Activated CD8-positive, alpha-beta memory T cell treated with anti-CD3 and anti-CD28 coated beads, Interleukin-2, amount 50 U/mL, for 48 hours (primary cell): ENCODE data around the gene FAM43B.
A peak's percentile ranks its signal among the peaks of the same experiment; 100 is the strongest.

Experiments used
- DNase-seq: peaks from one replicate; pipeline ENCODE4 v3.0.0-alpha.2; 2020

FAM43B gene

GRCh38 chr1:20552728-20553445 lies 514 bp downstream of the FAM43B start:
- no peak for DNase-seq

- DNase-seq, result no peak
These were observed 2.8 kb downstream of the FAM43B start for GRCh38 chr1:20555025-20555757.

DNA sequence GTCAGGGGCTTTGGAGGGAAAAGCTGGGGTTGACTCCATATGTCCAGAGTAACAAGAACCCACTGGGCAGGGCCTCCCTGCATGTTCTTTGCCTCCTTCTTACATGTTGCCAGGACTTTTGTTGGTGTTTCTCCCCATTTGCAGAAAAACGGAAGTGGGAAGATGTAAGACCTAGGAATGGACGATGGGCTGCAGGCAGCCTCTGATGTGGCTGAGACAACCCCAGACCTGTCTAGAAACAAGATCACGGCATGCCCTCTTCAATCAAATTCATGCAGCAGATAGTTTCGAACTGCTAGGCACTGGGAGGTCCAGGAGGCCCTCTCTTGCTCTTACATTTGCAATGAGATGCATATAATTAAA lies 3.4 kb downstream of the FAM43B start:
- no peak for DNase-seq

DNA sequence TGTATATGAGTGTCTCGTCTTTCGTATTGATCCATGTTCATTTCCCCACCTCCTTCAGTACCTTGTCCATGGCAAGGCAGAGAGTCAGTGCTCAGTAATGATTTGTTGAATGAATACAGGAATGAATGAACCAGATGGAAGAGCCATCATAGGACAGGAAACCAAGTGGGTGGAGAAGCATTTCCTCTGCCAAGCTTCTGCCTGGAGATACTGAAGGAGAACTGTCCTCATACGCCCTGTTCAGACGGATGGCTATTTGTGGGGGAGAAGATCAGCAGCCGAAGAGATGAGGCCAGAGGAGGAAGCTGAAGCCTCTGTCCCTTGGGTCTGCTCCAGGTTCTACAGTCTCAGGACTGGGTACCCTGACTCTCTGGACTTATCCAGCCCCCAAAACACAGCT lies 5.8 kb downstream of the FAM43B start:
- no peak for DNase-seq

- DNase-seq, result no peak
These were observed 8.6 kb downstream of the FAM43B start for GRCh38 chr1:20560966-20561365.

GRCh38 chr1:20565234-20565633 lies 12.9 kb downstream of the FAM43B start:
- no peak for DNase-seq

- DNase-seq, result no peak
These were observed 17.2 kb downstream of the FAM43B start for GRCh38 chr1:20569523-20570098.

- DNase-seq, result no peak
These were observed 19.1 kb downstream of the FAM43B start for GRCh38 chr1:20571427-20571826.

DNA sequence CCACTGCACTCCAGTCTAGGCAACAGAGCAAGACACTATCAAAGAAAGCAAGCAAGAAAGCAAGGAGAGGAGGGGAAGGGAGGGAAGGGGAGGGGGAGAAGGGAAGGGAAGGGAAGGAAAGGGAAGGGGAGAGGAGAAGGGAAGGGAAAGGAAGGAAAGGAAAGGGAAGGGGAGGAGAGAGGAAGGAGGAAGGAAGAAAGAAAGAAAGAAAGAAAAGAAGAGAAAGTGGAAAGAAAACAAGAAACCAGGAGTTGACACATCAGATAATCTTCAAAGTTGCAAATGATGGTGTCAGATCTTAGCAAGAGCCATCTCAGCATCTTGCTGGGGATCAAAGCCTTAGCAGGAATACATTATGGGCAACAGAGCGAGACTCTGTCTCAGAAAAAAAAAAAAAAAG lies 21.6 kb downstream of the FAM43B start:
- no peak for DNase-seq

GRCh38 chr1:20574686-20575540 lies 22.5 kb downstream of the FAM43B start:
- peak; percentile 95 for DNase-seq

DNA sequence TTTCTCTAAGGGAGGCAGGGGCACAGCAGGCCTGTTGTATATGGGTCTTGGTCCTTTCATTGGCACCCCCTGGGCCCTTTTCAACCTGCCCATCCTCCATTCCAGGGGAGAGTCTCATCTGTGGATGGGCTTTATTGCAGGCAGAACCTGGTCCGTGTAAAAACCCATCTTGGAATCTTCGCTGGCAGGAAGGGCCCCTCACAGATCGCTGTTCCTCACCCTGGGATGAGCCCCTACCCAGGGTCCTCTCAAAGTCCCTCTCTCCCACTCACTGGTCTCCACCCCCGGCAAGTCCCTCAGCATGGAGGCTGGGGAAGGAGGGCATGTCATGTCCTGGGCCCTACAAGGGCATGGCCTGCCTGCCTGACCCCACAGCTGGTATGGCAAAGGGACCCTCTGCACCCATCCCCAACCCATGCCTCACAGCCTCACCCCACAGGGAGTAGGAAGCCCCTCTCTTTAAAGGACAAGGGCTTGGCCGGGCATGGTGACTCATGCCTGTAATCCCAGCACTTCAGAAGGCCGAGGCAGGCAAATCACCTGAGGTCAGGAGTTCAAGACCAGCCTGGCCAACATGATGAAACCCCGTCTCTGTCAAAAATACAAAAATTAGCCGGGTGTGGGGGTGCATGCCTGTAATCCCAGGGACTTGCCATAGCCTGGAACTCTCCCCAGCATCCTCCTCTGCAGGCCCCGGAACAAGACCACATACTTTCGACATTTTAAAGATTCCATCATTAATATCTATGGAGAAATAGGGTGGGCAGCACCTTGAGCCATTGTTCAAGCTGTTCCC lies 23.4 kb downstream of the FAM43B start:
- DNase-seq, result no peak

DNA sequence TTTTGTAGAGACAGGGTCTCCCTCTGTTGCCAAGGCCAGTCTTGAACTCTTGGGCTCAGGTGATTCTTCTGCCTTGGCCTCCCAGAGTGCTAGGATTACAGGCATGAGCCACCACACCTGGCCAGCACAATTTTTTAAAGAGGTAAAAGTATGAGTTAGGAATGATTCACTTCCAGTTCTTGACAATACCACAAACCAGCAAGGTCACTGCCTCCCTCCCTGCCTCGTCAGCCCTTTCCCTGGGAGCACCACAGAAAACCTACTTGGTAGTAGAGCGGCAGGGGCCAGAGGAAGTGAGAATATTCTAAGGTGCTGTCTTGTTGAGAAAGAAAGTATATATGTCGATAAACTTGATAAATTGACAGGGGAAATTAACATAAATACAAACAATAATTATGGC lies 25.7 kb downstream of the FAM43B start:
- no peak for DNase-seq

DNA sequence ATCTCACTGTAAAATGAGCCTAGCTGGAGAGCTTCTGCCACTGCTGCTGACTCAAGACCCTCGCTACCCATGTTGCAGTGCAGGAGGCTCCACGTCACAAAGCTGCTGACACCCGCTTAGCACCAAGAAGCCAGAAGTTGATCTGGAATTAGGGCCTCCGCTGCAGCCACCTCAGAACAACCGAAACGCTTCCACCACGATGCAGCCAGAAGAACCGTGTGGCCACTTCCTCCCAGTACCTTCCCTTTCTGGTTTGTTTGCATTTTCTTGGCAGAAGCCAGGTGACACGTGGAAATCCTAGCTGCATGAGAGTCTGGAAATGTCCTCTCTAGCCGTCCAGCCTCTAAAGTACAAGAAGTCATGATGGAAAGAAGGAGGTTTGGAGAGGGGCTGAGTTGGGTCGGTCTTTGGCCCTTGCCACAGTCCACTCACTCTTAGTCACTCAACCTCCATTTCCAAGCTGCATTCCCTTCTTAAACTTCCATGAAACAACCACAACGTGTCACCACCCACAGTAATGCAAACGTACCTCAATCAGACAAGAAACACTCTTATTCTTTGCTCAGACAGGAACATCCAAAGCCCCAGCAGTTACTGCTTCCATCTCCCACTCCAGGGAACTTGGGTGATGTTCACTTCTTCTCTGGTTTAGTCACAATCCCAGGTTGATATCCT lies 26.5 kb downstream of the FAM43B start:
- no peak for DNase-seq

GRCh38 chr1:20584890-20585289 lies 32.5 kb downstream of the FAM43B start:
- DNase-seq, result no peak

DNA sequence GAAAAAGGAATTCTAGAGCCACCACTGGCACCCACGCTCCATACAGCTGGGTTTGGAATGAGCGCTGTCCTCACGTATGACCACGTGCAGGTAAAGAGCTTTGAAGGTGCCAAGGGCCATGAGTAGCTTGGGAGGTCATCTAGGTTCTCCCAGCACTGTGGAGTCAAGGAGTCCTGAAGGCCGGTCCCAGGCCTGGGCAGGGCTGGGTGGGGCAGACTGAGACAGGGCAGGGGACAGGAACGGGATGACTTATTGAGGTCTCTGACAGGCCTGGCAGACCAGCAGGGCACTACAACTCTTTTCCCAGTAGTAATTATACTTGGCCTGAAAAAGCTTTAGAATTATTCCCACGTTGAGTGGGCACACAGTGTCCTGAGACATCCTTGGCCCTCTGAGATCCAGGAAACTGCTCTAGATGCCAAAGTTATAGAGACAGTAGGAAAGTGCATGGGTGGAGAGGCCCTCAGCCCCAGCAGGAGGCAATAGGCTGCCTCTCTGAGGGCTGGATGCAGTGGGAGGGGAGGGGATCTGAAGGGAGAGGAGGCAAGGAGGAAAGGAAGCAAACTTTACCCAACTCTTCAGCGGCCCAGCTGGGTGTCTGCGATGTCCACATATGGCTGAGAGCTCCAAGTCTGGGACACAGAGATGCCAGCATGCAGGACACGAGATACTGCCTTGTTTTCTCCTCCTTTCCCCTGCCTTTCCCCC lies 34.7 kb downstream of the FAM43B start:
- DNase-seq, result no peak

- DNase-seq, result no peak
These were observed 35.3 kb downstream of the FAM43B start for GRCh38 chr1:20587661-20588053.

- DNase-seq, result no peak
These were observed 36.4 kb downstream of the FAM43B start, which contains the start of gene CDA for GRCh38 chr1:20588634-20589225. CDA (plus strand) TSS chr1:20589097; CDS start chr1:20589130, 33 bp downstream.

- DNase-seq, result no peak
These were observed 37.2 kb downstream of the FAM43B start for GRCh38 chr1:20589331-20590278.

DNA sequence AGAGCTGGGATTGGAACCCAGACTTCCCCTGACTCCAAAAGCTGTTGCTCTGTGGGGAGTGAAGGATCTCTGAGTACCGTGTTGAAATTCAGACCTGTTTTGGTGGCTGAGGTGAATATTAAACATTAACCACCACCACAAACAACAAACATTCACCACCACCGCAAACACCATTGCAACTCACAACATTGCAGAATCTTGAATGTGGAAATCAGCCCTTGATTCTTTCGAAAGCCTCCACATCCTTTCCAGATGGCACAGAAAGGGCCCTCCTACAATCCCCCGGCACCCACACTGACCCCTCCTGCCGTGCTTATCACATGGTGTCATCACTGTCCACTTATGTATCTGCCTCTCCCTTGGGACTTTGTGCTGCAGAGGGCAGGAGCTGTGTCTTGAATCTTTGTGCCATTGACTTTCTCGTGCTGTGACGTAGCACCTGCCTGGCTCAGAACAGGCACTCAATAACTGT lies 38.0 kb downstream of the FAM43B start:
- no peak for DNase-seq
